ENCODE measurements around the gene USP36. TPM values are rescaled to one million over a fixed set of nuclear protein-coding genes. Genes with fewer than 3 reads are reported as not detected.

USP36 gene
- total and polyA plus RNA-seq, 7 donors: 6.7 to 49.3 (median 25.5) TPM

- DNase-seq: no peak
- no peak for TF ChIP-seq CTCF (IDR thresholded peaks at IDR 0.05)
- no peak for TF ChIP-seq POLR2A (IDR thresholded peaks at IDR 0.05)
- no peak for TF ChIP-seq EP300 (IDR thresholded peaks at IDR 0.05)
- TF ChIP-seq POLR2AphosphoS5 (IDR thresholded peaks at IDR 0.05): no peak
- peak overlapping the region; percentile 92 to 100 (median 98) for H3K27ac ChIP-seq
- intact Hi-C loops (cut with DNase I): loop anchor here (1.0 kb wide), 1 partner anchor 59 kb away; no protein-coding TSS in a partner anchor
- H3K4me1 ChIP-seq: peaks cover 0 to 28% (median 22%) of the 10 kb centered on the region in 4 donors
- WGBS, 2 donors: 0 to 1% methylated on average over 35 of the region's 35 CpGs
- H3K36me3 ChIP-seq: peaks cover 10 to 27% (median 19%) of the 10 kb centered on the region in 4 donors
- no peaks in the 10 kb centered on the region for H3K27me3 ChIP-seq
- H3K4me3 ChIP-seq: peak overlapping the region; percentile 74 to 95 (median 88)
- no peaks in the 10 kb centered on the region for H3K9me3 ChIP-seq
Observed at GRCh38 chr17:78840530-78840779, 159 bp downstream of the USP36 start.

- peak overlapping the region; percentile 74 to 95 (median 88) for H3K4me3 ChIP-seq
- H3K4me1 ChIP-seq: peaks cover 0 to 28% (median 22%) of the 10 kb centered on the region in 4 donors
- peak overlapping the region; percentile 92 to 100 (median 98) for H3K27ac ChIP-seq
- H3K9me3 ChIP-seq: no peaks in the 10 kb centered on the region
- no peaks in the 10 kb centered on the region for H3K27me3 ChIP-seq
- TF ChIP-seq POLR2AphosphoS5 (IDR thresholded peaks at IDR 0.05) (peak in 3 of 4 donors; percentile 56 to 68 (median 64)), CTCF (IDR thresholded peaks at IDR 0.05) (no peak)
- 0 to 1% methylated on average over 73 of the region's 73 CpGs for whole genome bisulfite sequencing, 2 donors
- H3K36me3 ChIP-seq: peaks cover 15 to 33% (median 24%) of the 10 kb centered on the region in 4 donors
- peak; percentile 79 for DNase-seq
- intact Hi-C loops (cut with DNase I): loop anchor here (1.0 kb wide), 1 partner anchor 59 kb away; no protein-coding TSS in a partner anchor
Observed at GRCh38 chr17:78839762-78840529, 668 bp downstream of the USP36 start.

- Histone ChIP-seq H3K27ac (peak overlapping the region; percentile 92 to 100 (median 98)), H3K4me3 (peak overlapping the region; percentile 74 to 95 (median 88)), H3K4me1 (peaks cover 0 to 28% (median 22%) of the 10 kb centered on the region in 4 donors), H3K27me3 (no peaks in the 10 kb centered on the region), H3K9me3 (no peaks in the 10 kb centered on the region), H3K36me3 (peaks cover 22 to 39% (median 30%) of the 10 kb centered on the region in 4 donors)
- 4 to 17% methylated on average over 11 of the region's 11 CpGs for WGBS, 2 donors
- intact Hi-C loops (cut with DNase I): no loop called here
- no peak for DNase-seq
- TF ChIP-seq CTCF (IDR thresholded peaks at IDR 0.05) (no peak), EP300 (IDR thresholded peaks at IDR 0.05) (no peak), POLR2AphosphoS5 (IDR thresholded peaks at IDR 0.05) (no peak), POLR2A (IDR thresholded peaks at IDR 0.05) (no peak)
Observed at GRCh38 chr17:78839235-78839761, 1.3 kb downstream of the USP36 start.

- intact Hi-C loops (cut with DNase I): no loop called here
- 53 to 77% methylated on average over 22 of the region's 22 CpGs for WGBS, 2 donors
- TF ChIP-seq POLR2AphosphoS5 (IDR thresholded peaks at IDR 0.05) (no peak), POLR2A (IDR thresholded peaks at IDR 0.05) (no peak)
- Histone ChIP-seq H3K9me3 (no peaks in the 10 kb centered on the region), H3K4me3 (no peak overlapping the region), H3K4me1 (peaks cover 0 to 28% (median 22%) of the 10 kb centered on the region in 4 donors), H3K36me3 (peaks cover 29 to 46% (median 38%) of the 10 kb centered on the region in 4 donors), H3K27ac (peak overlapping the region in 3 of 4 donors; percentile 92 to 100 (median 100)), H3K27me3 (no peaks in the 10 kb centered on the region)
- no peak for DNase-seq
Observed at GRCh38 chr17:78838574-78839005, 2.0 kb downstream of the USP36 start.

- 68 to 80% methylated on average over 5 of the region's 5 CpGs for WGBS, 2 donors
- Histone ChIP-seq H3K4me1 (peaks cover 0 to 27% (median 20%) of the 10 kb centered on the region in 4 donors), H3K4me3 (no peak overlapping the region), H3K9me3 (no peaks in the 10 kb centered on the region), H3K27me3 (no peaks in the 10 kb centered on the region), H3K36me3 (peaks cover 34 to 67% (median 56%) of the 10 kb centered on the region in 4 donors), H3K27ac (no peak overlapping the region)
- intact Hi-C loops (cut with DNase I): no loop called here
- TF ChIP-seq POLR2A (IDR thresholded peaks at IDR 0.05) (no peak), EP300 (IDR thresholded peaks at IDR 0.05) (no peak), POLR2AphosphoS5 (IDR thresholded peaks at IDR 0.05) (no peak), CTCF (IDR thresholded peaks at IDR 0.05) (no peak)
- DNase-seq: no peak
Observed at GRCh38 chr17:78836420-78837021, 4.1 kb downstream of the USP36 start.
